ENCODE results near the gene DHX34. TPM values are rescaled to one million over a fixed set of nuclear protein-coding genes. Genes with fewer than 3 reads are reported as not detected.

The DHX34 gene
- total and polyA plus RNA-seq, 11 donors, result 3.7 to 13.3 (median 6.7) TPM

GRCh38 chr19:47319923-47320871 is 28.9 kb upstream of the DHX34 start:
- H3K27me3 ChIP-seq, result peaks cover 0 to 25% (median 0%) of the 10 kb centered on the region in 9 donors

GRCh38 chr19:47321630-47322029 is 27.5 kb upstream of the DHX34 start:
- H3K4me3 ChIP-seq, result no peak overlapping the region
- peaks cover 0 to 25% (median 0%) of the 10 kb centered on the region in 9 donors for H3K27me3 ChIP-seq
- no peak for TF ChIP-seq CTCF (IDR thresholded peaks at IDR 0.05)
- peaks cover 0 to 16% (median 0%) of the 10 kb centered on the region in 9 donors for H3K36me3 ChIP-seq
- DNase-seq, result no peak
- H3K9me3 ChIP-seq, result no peaks in the 10 kb centered on the region
- peak overlapping the region in 2 of 12 donors; percentile 16 to 91 for H3K27ac ChIP-seq
- H3K4me1 ChIP-seq, result peaks cover 0 to 19% (median 0%) of the 10 kb centered on the region in 12 donors
- ATAC-seq, result no peak
- 76 to 89% (median 83%) methylated on average over 1 of the region's 1 CpG for WGBS, 4 donors
- intact Hi-C loops (cut with DNase I), result no loop called here

More at GRCh38 chr19:47319923-47320871, 28.9 kb upstream of the DHX34 start:
- Histone ChIP-seq H3K27ac (peak overlapping the region in 1 of 12 donors; percentile 91), H3K4me3 (no peak overlapping the region), H3K4me1 (peaks cover 0 to 31% (median 0%) of the 10 kb centered on the region in 12 donors), H3K9me3 (peaks cover 0 to 3% (median 0%) of the 10 kb centered on the region in 12 donors), H3K36me3 (peaks cover 0 to 21% (median 0%) of the 10 kb centered on the region in 9 donors)
- no peak for ATAC-seq
- TF ChIP-seq POLR2A (IDR thresholded peaks at IDR 0.05), result no peak
- no peak for TF ChIP-seq CTCF (IDR thresholded peaks at IDR 0.05)
- no peak for DNase-seq
- intact Hi-C loops (cut with DNase I), result no loop called here
- 90 to 93% (median 91%) methylated on average over 46 of the region's 46 CpGs for WGBS, 4 donors

DNA sequence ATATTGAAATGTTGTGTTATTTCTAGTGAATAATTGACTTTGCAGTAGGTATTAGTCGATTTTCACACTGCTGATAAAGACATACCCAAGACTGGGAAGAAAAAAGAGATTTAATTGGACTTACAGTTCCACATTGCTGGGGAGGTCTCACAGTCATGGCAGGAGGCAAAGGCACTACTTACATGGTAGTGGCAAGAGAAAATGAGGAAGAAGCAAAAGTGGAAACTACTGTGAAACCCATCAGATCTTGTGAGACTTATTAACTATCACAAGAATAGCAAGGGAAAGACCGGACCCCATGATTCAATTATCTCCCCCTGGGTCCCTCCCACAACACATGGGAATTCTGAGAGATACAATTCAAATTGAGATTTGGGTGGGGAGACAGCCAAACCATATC is 27.1 kb upstream of the DHX34 start:
- H3K4me3 ChIP-seq, result no peak overlapping the region
- peak overlapping the region in 2 of 12 donors; percentile 16 to 91 for H3K27ac ChIP-seq
- intact Hi-C loops (cut with DNase I), result no loop called here
- ATAC-seq (no peak), DNase-seq (no peak)
- WGBS, 4 donors, result 65 to 77% (median 69%) methylated on average over 2 of the region's 2 CpGs
- TF ChIP-seq POLR2A (IDR thresholded peaks at IDR 0.05) (no peak), CTCF (IDR thresholded peaks at IDR 0.05) (no peak)
- H3K4me1 ChIP-seq, result peaks cover 0 to 17% (median 0%) of the 10 kb centered on the region in 12 donors
- peaks cover 0 to 14% (median 0%) of the 10 kb centered on the region in 9 donors for H3K36me3 ChIP-seq
- H3K9me3 ChIP-seq, result no peaks in the 10 kb centered on the region
- peaks cover 0 to 25% (median 0%) of the 10 kb centered on the region in 9 donors for H3K27me3 ChIP-seq

DNA sequence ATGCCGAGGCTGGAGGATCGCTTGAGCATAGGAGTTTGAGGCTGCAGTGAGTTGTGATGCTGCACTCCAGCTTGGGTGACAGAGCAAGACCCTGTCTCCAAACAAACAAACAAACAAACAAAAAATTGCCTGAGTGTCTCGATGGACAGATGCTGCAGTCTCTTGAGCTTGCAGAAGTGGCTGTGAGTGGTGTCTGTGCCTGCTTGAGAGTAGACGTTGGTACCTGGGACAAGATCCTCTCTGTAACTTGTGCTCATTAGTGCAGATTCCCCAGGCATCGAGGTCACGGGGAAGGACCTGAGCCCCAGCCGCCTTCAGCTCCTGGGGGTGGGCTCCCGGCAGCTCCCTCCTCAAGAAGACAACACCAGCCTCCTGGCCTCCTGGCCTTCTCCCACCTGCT is 25.7 kb upstream of the DHX34 start:
- intact Hi-C loops (cut with DNase I), result no loop called here
- H3K36me3 ChIP-seq, result peaks cover 0 to 14% (median 0%) of the 10 kb centered on the region in 9 donors
- peak overlapping the region in 1 of 12 donors; percentile 38 for H3K4me3 ChIP-seq
- no peaks in the 10 kb centered on the region for H3K9me3 ChIP-seq
- peaks cover 0 to 25% (median 0%) of the 10 kb centered on the region in 9 donors for H3K27me3 ChIP-seq
- ATAC-seq (no peak), DNase-seq (no peak)
- peaks cover 0 to 17% (median 0%) of the 10 kb centered on the region in 12 donors for H3K4me1 ChIP-seq
- H3K27ac ChIP-seq, result peak overlapping the region in 3 of 12 donors; percentile 40 to 91 (median 71)
- 69 to 84% (median 75%) methylated on average over 8 of the region's 8 CpGs for whole genome bisulfite sequencing, 4 donors
- TF ChIP-seq POLR2A (IDR thresholded peaks at IDR 0.05) (no peak), CTCF (IDR thresholded peaks at IDR 0.05) (no peak)

Data from heart left ventricle (tissue), 16 donors.